ENCODE measurements around the gene JSRP1.

GRCh38 chr19:2274931-2275535, 18.8 kb upstream of the JSRP1 start:
- TF ChIP-seq ZNF274 (IDR thresholded peaks at IDR 0.05; ENCODE audit: low read depth, low read length) (no peak), SUZ12 (IDR thresholded peaks at IDR 0.05; ENCODE audit: extremely low read depth, insufficient read depth, insufficient read length) (no peak)
